DOHH2 (cell line): Measurements from ENCODE around the gene NSL1.

Source experiments
- EZH2phosphoT487 ChIP-seq: fragments of 200-600 bp; sonication (generic); IDR thresholded peaks from 2 replicates; pipeline ENCODE4 v1.6.1; 2017; ENCODE audit warnings: borderline replicate concordance, mild to moderate bottlenecking, antibody characterized with exemption, low read length, moderate library complexity, mixed read lengths
- TF ChIP-seq, protein P1 (sequence below): fragments of 200-600 bp; sonication (generic); IDR thresholded peaks from one replicate; pipeline ENCODE4 v1.5.1; 2014; ENCODE audit warnings: antibody characterized with exemption, mild to moderate bottlenecking, low read depth, low read length; ENCODE audit not compliant: poor library complexity, severe bottlenecking

- TF ChIP-seq, protein P1, sequence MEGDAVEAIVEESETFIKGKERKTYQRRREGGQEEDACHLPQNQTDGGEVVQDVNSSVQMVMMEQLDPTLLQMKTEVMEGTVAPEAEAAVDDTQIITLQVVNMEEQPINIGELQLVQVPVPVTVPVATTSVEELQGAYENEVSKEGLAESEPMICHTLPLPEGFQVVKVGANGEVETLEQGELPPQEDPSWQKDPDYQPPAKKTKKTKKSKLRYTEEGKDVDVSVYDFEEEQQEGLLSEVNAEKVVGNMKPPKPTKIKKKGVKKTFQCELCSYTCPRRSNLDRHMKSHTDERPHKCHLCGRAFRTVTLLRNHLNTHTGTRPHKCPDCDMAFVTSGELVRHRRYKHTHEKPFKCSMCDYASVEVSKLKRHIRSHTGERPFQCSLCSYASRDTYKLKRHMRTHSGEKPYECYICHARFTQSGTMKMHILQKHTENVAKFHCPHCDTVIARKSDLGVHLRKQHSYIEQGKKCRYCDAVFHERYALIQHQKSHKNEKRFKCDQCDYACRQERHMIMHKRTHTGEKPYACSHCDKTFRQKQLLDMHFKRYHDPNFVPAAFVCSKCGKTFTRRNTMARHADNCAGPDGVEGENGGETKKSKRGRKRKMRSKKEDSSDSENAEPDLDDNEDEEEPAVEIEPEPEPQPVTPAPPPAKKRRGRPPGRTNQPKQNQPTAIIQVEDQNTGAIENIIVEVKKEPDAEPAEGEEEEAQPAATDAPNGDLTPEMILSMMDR = no peak
- TF ChIP-seq EZH2phosphoT487 = no peak
These were observed 89.7 kb downstream of the NSL1 start for GRCh38 chr1:212701910-212702309.
